T-cell (primary cell): ENCODE data around the gene SRMS. TPM values are rescaled to one million over a fixed set of nuclear protein-coding genes. Genes with fewer than 3 reads are reported as not detected.

Experiments used
- ATAC-seq, 4 experiments: fragments of 200-7000 bp in 3 of 4; fragments of 150-1000 bp in 1 of 4; cut with Tn5 transposase; replicated peaks in 1 of 4; 1 replicate in 3 of 4; 2 replicates in 1 of 4; pipeline ENCODE4 v1.10.0; 2021; ENCODE audit warnings: moderate library complexity in 3 of 4, mild to moderate bottlenecking in 2 of 4, moderate number of reproducible peaks in 1 of 4
- CTCF ChIA-PET, 2 donors: fragments of 300-600 bp; sonication (Branson Sonifier 250); formaldehyde crosslinking; loops; one replicate each; lab custom pipeline; 2022; ENCODE audit warnings: antibody characterized with exemption in 2 of 2; lab: Charles Lee
- POLR2A ChIA-PET, 2 donors: fragments of 300-600 bp; sonication (Branson Sonifier 250); formaldehyde crosslinking; loops; one replicate each; lab custom pipeline; 2022; ENCODE audit warnings: antibody characterized with exemption in 2 of 2; lab: Charles Lee
- DNase-seq, 35 experiments: peaks; one replicate each; pipeline versions ENCODE4 v3.0.0 to v3.0.0-alpha.2; 2013 to 2023
- H3K27ac ChIP-seq: one replicate; pipeline ENCODE4 v1.5.1; 2013; ENCODE audit warnings: low read length
- H3K27me3 ChIP-seq, 2 experiments: replicated peaks in 1 of 2; 1 replicate in 1 of 2; 2 replicates in 1 of 2; pipeline versions ENCODE4 v1.6.1 to v1.7.0; 2013; ENCODE audit warnings: low read length in 1 of 2, mixed read lengths in 1 of 2; ENCODE audit not compliant: control insufficient read depth in 2 of 2, insufficient read depth in 2 of 2; ENCODE audit errors: extremely low read depth in 1 of 2
- H3K36me3 ChIP-seq, 2 donors: 1 replicate in 1 of 2; 2 replicates in 1 of 2; pipeline versions ENCODE4 v1.6.1 to v1.7.0; 2013; ENCODE audit warnings: low read length in 1 of 2; ENCODE audit not compliant: control insufficient read depth in 2 of 2, insufficient read depth in 1 of 2; ENCODE audit errors: extremely low read depth in 1 of 2
- H3K4me1 ChIP-seq, 2 experiments: 1 replicate in 1 of 2; 2 replicates in 1 of 2; pipeline versions ENCODE4 v1.6.1 to v1.7.0; 2013; ENCODE audit warnings: low read length in 2 of 2, mixed read lengths in 1 of 2; ENCODE audit not compliant: insufficient read depth in 2 of 2, control insufficient read depth in 1 of 2; ENCODE audit errors: extremely low read depth in 1 of 2
- H3K4me3 ChIP-seq, 2 donors: 1 replicate in 1 of 2; 2 replicates in 1 of 2; pipeline versions ENCODE4 v1.5.1 to v1.7.0; 2013; ENCODE audit warnings: mild to moderate bottlenecking in 2 of 2, low read length in 1 of 2, moderate library complexity in 1 of 2; ENCODE audit not compliant: control insufficient read depth in 1 of 2; ENCODE audit errors: extremely low read depth in 1 of 2
- H3K9me3 ChIP-seq: 2 replicates; pipeline ENCODE4 v1.7.0; 2013
- H3K27ac Mint-ChIP-seq, 2 donors: one replicate each; pipeline ENCODE4 v1.8.0; 2020 to 2021; ENCODE audit warnings: mild to moderate bottlenecking in 2 of 2, mixed read lengths in 2 of 2
- H3K27me3 Mint-ChIP-seq, 2 donors: one replicate each; pipeline ENCODE4 v1.8.0; 2021 to 2022; ENCODE audit warnings: mixed read lengths in 2 of 2
- H3K36me3 Mint-ChIP-seq: one replicate; pipeline ENCODE4 v1.8.0; 2021; ENCODE audit warnings: mixed read lengths
- H3K4me1 Mint-ChIP-seq, 3 donors: one replicate each; pipeline ENCODE4 v1.8.0; 2020 to 2022; ENCODE audit warnings: mixed read lengths in 3 of 3, mild to moderate bottlenecking in 1 of 3
- H3K4me3 Mint-ChIP-seq, 3 donors: one replicate each; pipeline ENCODE4 v1.8.0; 2020 to 2022; ENCODE audit warnings: mild to moderate bottlenecking in 3 of 3, mixed read lengths in 3 of 3, moderate library complexity in 3 of 3
- H3K9me3 Mint-ChIP-seq, 3 donors: one replicate each; pipeline ENCODE4 v1.8.0; 2020 to 2022; ENCODE audit warnings: mixed read lengths in 3 of 3
- WGBS: methylation state at CpG from one replicate; pipeline ENCODE4 v1.1.5; 2013; ENCODE audit warnings: missing lambda C conversion rate; ENCODE audit not compliant: insufficient coverage; 5-methylcytosine and 5-hydroxymethylcytosine counted together
- total RNA-seq, 35 experiments: library from RNA in 6 of 35; stranded (reverse) in 6 of 35; fragments of 120-200 nt in 1 of 35; gene quantifications; one replicate each; pipeline versions ENCODE4 v1.2.1 to v1.2.4 and lab custom pipeline; 2013 to 2026

Gene SRMS
- total RNA-seq, 5 donors from 2014 or later (not counting 1 experiment from before 2014, with no cell fraction given), result not detected

- Histone ChIP-seq H3K4me3 (no peak overlapping the region), H3K9me3 (no peaks in the 10 kb centered on the region), H3K27me3 (peaks cover 3 to 64% of the 10 kb centered on the region in 2 experiments), H3K4me1 (no peaks in the 10 kb centered on the region), H3K27ac (no peak overlapping the region), H3K36me3 (no peaks in the 10 kb centered on the region)
- Mint-ChIP-seq H3K27me3 (peaks cover 37 to 59% of the 10 kb centered on the region in 2 donors), H3K27ac (no peak overlapping the region), H3K36me3 (peaks cover 5% of the 10 kb centered on the region), H3K4me1 (peaks cover 0 to 8% (median 0%) of the 10 kb centered on the region in 3 donors), H3K4me3 (no peak overlapping the region), H3K9me3 (peaks cover 3 to 14% (median 8%) of the 10 kb centered on the region in 3 donors)
- ATAC-seq (no peak), DNase-seq (no peak)
- POLR2A ChIA-PET, result no interaction called here
- CTCF ChIA-PET, result no interaction called here
- 89% methylated on average over 4 of the region's 9 CpGs for WGBS
Measured at GRCh38 chr20:63509088-63509564, 38.4 kb downstream of the SRMS start.

DNA sequence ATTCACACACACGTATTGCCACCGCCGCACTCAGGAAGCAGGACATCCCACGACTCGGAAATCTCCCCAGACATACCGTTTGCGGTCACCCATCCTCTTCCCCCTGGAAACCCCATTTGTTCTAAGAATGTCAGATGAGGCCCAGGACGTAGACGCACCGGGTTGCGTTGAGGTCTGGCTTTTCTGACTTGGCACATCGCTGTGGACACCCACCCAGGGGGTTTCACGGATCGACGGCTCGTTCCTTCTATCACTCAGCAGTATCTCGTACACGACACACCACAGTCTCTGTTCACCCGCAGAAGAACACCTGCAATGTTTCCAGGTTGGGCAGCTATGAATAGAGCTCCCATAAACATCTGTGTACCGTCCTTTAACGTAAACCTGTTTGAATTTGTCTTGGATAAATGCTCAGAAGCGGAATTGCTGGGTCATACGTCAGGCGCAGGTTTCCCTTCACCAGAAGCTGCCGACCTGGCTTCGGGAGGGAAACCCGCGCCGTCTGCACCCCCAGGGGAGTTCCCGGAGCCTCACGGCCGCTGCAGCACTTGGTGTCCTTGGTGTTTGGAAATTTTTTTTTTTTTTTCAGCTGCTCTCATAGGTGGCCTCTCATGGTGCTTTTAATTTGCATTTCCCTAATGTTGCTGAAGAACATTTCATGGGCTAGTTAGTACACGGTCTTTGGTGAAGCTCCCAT lies 39.3 kb downstream of the SRMS start:
- ATAC-seq, result peak in 1 of 4 experiments; percentile 45

DNA sequence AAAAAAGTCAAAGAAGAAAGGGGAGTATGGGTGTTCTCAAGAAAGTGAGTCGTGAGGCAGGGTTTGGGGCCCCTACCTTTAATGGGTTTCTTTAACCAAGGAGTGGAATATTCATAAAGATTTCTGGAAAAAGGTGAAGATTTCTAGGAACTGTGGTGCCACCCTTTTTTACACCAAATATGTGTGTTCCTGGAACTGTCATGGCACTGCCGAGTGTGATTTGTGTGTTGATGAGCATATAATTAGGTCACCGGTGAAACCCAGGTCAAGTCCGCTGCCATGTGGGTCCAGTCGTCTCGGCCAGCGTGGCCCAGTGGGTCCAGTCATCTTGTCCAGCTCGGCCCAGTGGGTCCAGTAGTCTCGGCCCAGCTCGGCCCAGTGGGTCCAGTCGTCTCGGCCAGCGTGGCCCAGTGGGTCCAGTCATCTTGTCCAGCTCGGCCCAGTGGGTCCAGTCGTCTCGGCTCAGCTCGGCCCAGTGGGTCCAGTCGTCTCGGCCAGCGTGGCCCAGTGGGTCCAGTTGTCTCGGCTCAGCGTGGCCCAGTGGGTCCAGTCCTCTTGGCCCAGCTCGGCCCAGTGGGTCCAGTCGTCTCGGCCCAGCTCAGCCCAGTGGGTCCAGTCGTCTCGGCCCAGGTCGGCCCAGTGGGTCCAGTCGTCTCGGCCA lies 40.3 kb downstream of the SRMS start:
- ATAC-seq (no peak), DNase-seq (no peak)
- H3K4me1 ChIP-seq, result no peaks in the 10 kb centered on the region
- H3K4me3 Mint-ChIP-seq, result no peak overlapping the region
- H3K4me1 Mint-ChIP-seq, result peaks cover 0 to 8% (median 0%) of the 10 kb centered on the region in 3 donors
- H3K27ac Mint-ChIP-seq, result no peak overlapping the region
- POLR2A ChIA-PET, result no interaction called here
- no peaks in the 10 kb centered on the region for H3K36me3 ChIP-seq
- H3K9me3 Mint-ChIP-seq, result peaks cover 3 to 10% (median 10%) of the 10 kb centered on the region in 3 donors
- no peak overlapping the region for H3K27ac ChIP-seq
- no peak overlapping the region for H3K4me3 ChIP-seq
- H3K27me3 ChIP-seq, result peaks cover 3 to 71% of the 10 kb centered on the region in 2 experiments
- H3K27me3 Mint-ChIP-seq, result peaks cover 36 to 46% of the 10 kb centered on the region in 2 donors
- no peaks in the 10 kb centered on the region for H3K9me3 ChIP-seq
- 88% methylated on average over 30 of the region's 30 CpGs for WGBS
- H3K36me3 Mint-ChIP-seq, result peaks cover 5% of the 10 kb centered on the region
- CTCF ChIA-PET, result no interaction called here

More for the DNA sequence above, 39.3 kb downstream of the SRMS start:
- H3K27me3 Mint-ChIP-seq, result peaks cover 37 to 55% of the 10 kb centered on the region in 2 donors
- H3K27ac Mint-ChIP-seq, result no peak overlapping the region
- peaks cover 3 to 12% (median 10%) of the 10 kb centered on the region in 3 donors for H3K9me3 Mint-ChIP-seq
- H3K27ac ChIP-seq, result no peak overlapping the region
- ChIA-PET CTCF (no interaction called here), POLR2A (interaction anchor here in 1 of 2 donors (0.6 kb wide), 1 partner anchor 15 kb away, joined by 8 read pairs; no protein-coding TSS in a partner anchor)
- H3K9me3 ChIP-seq, result no peaks in the 10 kb centered on the region
- H3K4me1 Mint-ChIP-seq, result peaks cover 0 to 8% (median 0%) of the 10 kb centered on the region in 3 donors
- no peaks in the 10 kb centered on the region for H3K4me1 ChIP-seq
- 66% methylated on average over 26 of the region's 33 CpGs for WGBS
- no peak for DNase-seq
- H3K36me3 ChIP-seq, result no peaks in the 10 kb centered on the region
- peaks cover 3 to 68% of the 10 kb centered on the region in 2 experiments for H3K27me3 ChIP-seq
- peaks cover 5% of the 10 kb centered on the region for H3K36me3 Mint-ChIP-seq
- no peak overlapping the region for H3K4me3 ChIP-seq
- H3K4me3 Mint-ChIP-seq, result no peak overlapping the region

- no peak for ATAC-seq
Measured at GRCh38 chr20:63505723-63506122, 41.8 kb downstream of the SRMS start.

GRCh38 chr20:63505281-63505680 lies 42.3 kb downstream of the SRMS start:
- Histone ChIP-seq H3K27ac (no peak overlapping the region), H3K4me3 (peak overlapping the region in 1 of 2 donors; percentile 8), H3K9me3 (no peaks in the 10 kb centered on the region), H3K27me3 (peaks cover 3 to 71% of the 10 kb centered on the region in 2 experiments), H3K36me3 (no peaks in the 10 kb centered on the region), H3K4me1 (no peaks in the 10 kb centered on the region)
- H3K4me1 Mint-ChIP-seq, result peaks cover 0 to 9% (median 0%) of the 10 kb centered on the region in 3 donors
- ATAC-seq (no peak), DNase-seq (no peak)
- ChIA-PET CTCF (no interaction called here), POLR2A (interaction anchor here in 1 of 2 donors (0.7 kb wide), 1 partner anchor 66 kb away, joined by 5 read pairs; no protein-coding TSS in a partner anchor)
- H3K36me3 Mint-ChIP-seq, result peaks cover 5% of the 10 kb centered on the region
- no peak overlapping the region for H3K27ac Mint-ChIP-seq
- H3K27me3 Mint-ChIP-seq, result peaks cover 29 to 43% of the 10 kb centered on the region in 2 donors
- no peak overlapping the region for H3K4me3 Mint-ChIP-seq
- H3K9me3 Mint-ChIP-seq, result peaks cover 3 to 10% (median 10%) of the 10 kb centered on the region in 3 donors
- 74% methylated on average over 7 of the region's 8 CpGs for WGBS

More at GRCh38 chr20:63505723-63506122, 41.8 kb downstream of the SRMS start:
- no peaks in the 10 kb centered on the region for H3K9me3 ChIP-seq
- POLR2A ChIA-PET, result no interaction called here
- WGBS, result 72% methylated on average over 4 of the region's 12 CpGs
- Mint-ChIP-seq H3K27ac (no peak overlapping the region), H3K27me3 (peaks cover 32 to 44% of the 10 kb centered on the region in 2 donors), H3K9me3 (peaks cover 3 to 10% (median 10%) of the 10 kb centered on the region in 3 donors), H3K4me1 (peaks cover 0 to 9% (median 0%) of the 10 kb centered on the region in 3 donors), H3K36me3 (peaks cover 5% of the 10 kb centered on the region), H3K4me3 (no peak overlapping the region)
- H3K4me1 ChIP-seq, result no peaks in the 10 kb centered on the region
- peak overlapping the region in 1 of 2 donors; percentile 8 for H3K4me3 ChIP-seq
- no peaks in the 10 kb centered on the region for H3K36me3 ChIP-seq
- CTCF ChIA-PET, result no interaction called here
- H3K27me3 ChIP-seq, result peaks cover 3 to 69% of the 10 kb centered on the region in 2 experiments
- no peak overlapping the region for H3K27ac ChIP-seq
- DNase-seq, result no peak

- Histone ChIP-seq H3K9me3 (no peaks in the 10 kb centered on the region), H3K36me3 (no peaks in the 10 kb centered on the region), H3K27me3 (peaks cover 0 to 76% of the 10 kb centered on the region in 2 experiments), H3K27ac (no peak overlapping the region), H3K4me3 (peak overlapping the region in 1 of 2 donors; percentile 8), H3K4me1 (peaks cover 0 to 3% of the 10 kb centered on the region in 2 experiments)
- H3K27ac Mint-ChIP-seq, result no peak overlapping the region
- DNase-seq, result no peak
- 91% methylated on average over 5 of the region's 9 CpGs for WGBS
- CTCF ChIA-PET, result no interaction called here
- peaks cover 3 to 10% (median 10%) of the 10 kb centered on the region in 3 donors for H3K9me3 Mint-ChIP-seq
- POLR2A ChIA-PET, result interaction anchor here in 1 of 2 donors (0.7 kb wide), 1 partner anchor 66 kb away, joined by 5 read pairs; no protein-coding TSS in a partner anchor
- no peak overlapping the region for H3K4me3 Mint-ChIP-seq
- H3K27me3 Mint-ChIP-seq, result peaks cover 23 to 38% of the 10 kb centered on the region in 2 donors
- H3K36me3 Mint-ChIP-seq, result peaks cover 5% of the 10 kb centered on the region
- no peak for ATAC-seq
- peaks cover 0 to 9% (median 0%) of the 10 kb centered on the region in 3 donors for H3K4me1 Mint-ChIP-seq
Measured at GRCh38 chr20:63504642-63505041, 42.9 kb downstream of the SRMS start.
